ENCODE results near the gene EMSY. TPM values are rescaled to one million over a fixed set of nuclear protein-coding genes. Genes with fewer than 3 reads are reported as not detected.

EMSY gene
- total RNA-seq, 2 experiments from 2014 or later, result 35.7 to 42.4 TPM

GRCh38 chr11:76466666-76467065 is 21.8 kb downstream of the EMSY start:
- H3K4me3 Mint-ChIP-seq, result no peak overlapping the region
- H3K27me3 Mint-ChIP-seq, result no peaks in the 10 kb centered on the region
- peaks cover 3% of the 10 kb centered on the region for H3K4me1 Mint-ChIP-seq
- DNase-seq (no peak), ATAC-seq (ENCODE audit: low read depth) (no peak)
- no peaks in the 10 kb centered on the region for H3K9me3 Mint-ChIP-seq
- peaks cover 35% of the 10 kb centered on the region for H3K36me3 Mint-ChIP-seq
- H3K27ac Mint-ChIP-seq, result no peak overlapping the region
- POLR2A ChIA-PET, result no interaction called here

- ATAC-seq (ENCODE audit: low read depth) (no peak), DNase-seq (no peak)
- POLR2A ChIA-PET, result no interaction called here
- Mint-ChIP-seq H3K4me3 (no peak overlapping the region), H3K4me1 (no peaks in the 10 kb centered on the region), H3K36me3 (peaks cover 32% of the 10 kb centered on the region), H3K27ac (no peak overlapping the region), H3K9me3 (no peaks in the 10 kb centered on the region), H3K27me3 (no peaks in the 10 kb centered on the region)
These were observed 24.3 kb downstream of the EMSY start for GRCh38 chr11:76469141-76469540.

GRCh38 chr11:76471382-76471781 is 26.6 kb downstream of the EMSY start:
- POLR2A ChIA-PET, result no interaction called here

GRCh38 chr11:76480241-76480640 is 35.4 kb downstream of the EMSY start:
- peaks cover 55% of the 10 kb centered on the region for H3K36me3 Mint-ChIP-seq

More at GRCh38 chr11:76471382-76471781, 26.6 kb downstream of the EMSY start:
- no peak for DNase-seq
- no peak overlapping the region for H3K4me3 Mint-ChIP-seq
- no peaks in the 10 kb centered on the region for H3K4me1 Mint-ChIP-seq
- H3K36me3 Mint-ChIP-seq, result peaks cover 33% of the 10 kb centered on the region
- ATAC-seq (ENCODE audit: low read depth), result no peak
- no peaks in the 10 kb centered on the region for H3K9me3 Mint-ChIP-seq
- no peak overlapping the region for H3K27ac Mint-ChIP-seq
- no peaks in the 10 kb centered on the region for H3K27me3 Mint-ChIP-seq

DNA sequence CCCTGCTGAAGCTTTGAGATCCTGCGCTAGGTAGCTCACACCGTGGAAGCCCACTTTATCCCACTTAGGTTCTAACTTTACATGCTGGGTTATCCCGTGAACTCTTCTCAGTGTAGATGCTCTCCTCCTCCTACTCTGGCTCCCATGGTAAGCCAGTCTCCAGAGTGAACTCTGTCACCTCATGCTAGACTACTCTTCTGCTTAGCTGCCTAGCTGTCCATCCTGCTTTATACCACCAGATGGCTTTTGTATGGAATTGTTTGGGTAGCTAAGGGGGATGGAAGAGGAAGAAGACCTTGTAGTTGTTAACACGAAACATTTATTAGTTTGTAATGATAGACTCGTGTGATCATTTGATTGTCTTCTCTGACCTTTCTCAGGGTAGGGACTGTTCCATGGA is 46.8 kb downstream of the EMSY start:
- ATAC-seq (ENCODE audit: low read depth) (no peak), DNase-seq (no peak)
- peaks cover 12% of the 10 kb centered on the region for H3K36me3 Mint-ChIP-seq
- POLR2A ChIA-PET, result no interaction called here
- H3K4me1 Mint-ChIP-seq, result peaks cover 7% of the 10 kb centered on the region
- H3K27ac Mint-ChIP-seq, result no peak overlapping the region
- H3K9me3 Mint-ChIP-seq, result no peaks in the 10 kb centered on the region
- no peaks in the 10 kb centered on the region for H3K27me3 Mint-ChIP-seq
- H3K4me3 Mint-ChIP-seq, result no peak overlapping the region

More at GRCh38 chr11:76480241-76480640, 35.4 kb downstream of the EMSY start:
- H3K9me3 Mint-ChIP-seq, result peaks cover 12% of the 10 kb centered on the region
- DNase-seq, result no peak
- POLR2A ChIA-PET, result no interaction called here
- H3K4me1 Mint-ChIP-seq, result peaks cover 5% of the 10 kb centered on the region
- no peak for ATAC-seq (ENCODE audit: low read depth)
- no peak overlapping the region for H3K4me3 Mint-ChIP-seq
- H3K27ac Mint-ChIP-seq, result no peak overlapping the region
- no peaks in the 10 kb centered on the region for H3K27me3 Mint-ChIP-seq

- no peak overlapping the region for H3K4me3 Mint-ChIP-seq
- H3K27ac Mint-ChIP-seq, result no peak overlapping the region
- H3K36me3 Mint-ChIP-seq, result peaks cover 14% of the 10 kb centered on the region
- H3K9me3 Mint-ChIP-seq, result no peaks in the 10 kb centered on the region
- POLR2A ChIA-PET, result no interaction called here
- no peak for DNase-seq
- no peak for ATAC-seq (ENCODE audit: low read depth)
- no peaks in the 10 kb centered on the region for H3K27me3 Mint-ChIP-seq
- peaks cover 7% of the 10 kb centered on the region for H3K4me1 Mint-ChIP-seq
These were observed 48.2 kb downstream of the EMSY start for GRCh38 chr11:76493040-76493439.

- Mint-ChIP-seq H3K4me3 (no peak overlapping the region), H3K27me3 (no peaks in the 10 kb centered on the region), H3K4me1 (peaks cover 7% of the 10 kb centered on the region), H3K36me3 (peaks cover 15% of the 10 kb centered on the region), H3K9me3 (no peaks in the 10 kb centered on the region), H3K27ac (no peak overlapping the region)
- POLR2A ChIA-PET, result no interaction called here
- no peak for DNase-seq
- no peak for ATAC-seq (ENCODE audit: low read depth)
These were observed 49.1 kb downstream of the EMSY start for GRCh38 chr11:76493626-76494539.

- POLR2A ChIA-PET, result no interaction called here
- Mint-ChIP-seq H3K27me3 (no peaks in the 10 kb centered on the region), H3K27ac (no peak overlapping the region), H3K4me1 (peaks cover 7% of the 10 kb centered on the region), H3K36me3 (peaks cover 16% of the 10 kb centered on the region), H3K9me3 (no peaks in the 10 kb centered on the region), H3K4me3 (no peak overlapping the region)
- ATAC-seq (ENCODE audit: low read depth), result no peak
- DNase-seq, result no peak
These were observed 50.2 kb downstream of the EMSY start for GRCh38 chr11:76495019-76495418.

DNA sequence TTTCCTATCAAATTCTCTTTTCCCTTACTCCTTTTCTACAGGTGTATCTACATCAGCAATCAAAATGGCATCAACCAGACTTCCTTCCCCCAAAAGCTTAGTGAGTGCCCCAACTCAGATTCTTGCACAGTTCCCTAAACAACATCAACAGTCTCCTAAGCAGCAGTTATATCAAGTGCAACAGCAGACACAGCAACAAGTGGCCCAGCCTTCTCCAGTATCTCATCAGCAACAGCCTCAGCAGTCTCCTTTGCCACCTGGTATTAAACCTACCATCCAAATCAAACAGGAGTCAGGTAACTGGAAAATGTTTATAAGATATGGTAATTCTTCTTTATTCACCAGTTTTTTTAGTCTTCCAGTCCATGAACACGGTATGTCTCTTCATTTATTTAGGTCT is 51.4 kb downstream of the EMSY start:
- ATAC-seq (ENCODE audit: low read depth) (no peak), DNase-seq (no peak)
- H3K27me3 Mint-ChIP-seq, result no peaks in the 10 kb centered on the region
- H3K4me3 Mint-ChIP-seq, result no peak overlapping the region
- POLR2A ChIA-PET, result no interaction called here
- peaks cover 7% of the 10 kb centered on the region for H3K4me1 Mint-ChIP-seq
- H3K36me3 Mint-ChIP-seq, result peaks cover 26% of the 10 kb centered on the region
- H3K9me3 Mint-ChIP-seq, result peaks cover 6% of the 10 kb centered on the region
- no peak overlapping the region for H3K27ac Mint-ChIP-seq

- Mint-ChIP-seq H3K27ac (no peak overlapping the region), H3K36me3 (peaks cover 37% of the 10 kb centered on the region), H3K4me3 (no peak overlapping the region), H3K9me3 (peaks cover 10% of the 10 kb centered on the region), H3K4me1 (no peaks in the 10 kb centered on the region), H3K27me3 (no peaks in the 10 kb centered on the region)
- POLR2A ChIA-PET, result no interaction called here
- ATAC-seq (ENCODE audit: low read depth) (no peak), DNase-seq (no peak)
These were observed 56.8 kb downstream of the EMSY start for GRCh38 chr11:76501526-76502202.

DNA sequence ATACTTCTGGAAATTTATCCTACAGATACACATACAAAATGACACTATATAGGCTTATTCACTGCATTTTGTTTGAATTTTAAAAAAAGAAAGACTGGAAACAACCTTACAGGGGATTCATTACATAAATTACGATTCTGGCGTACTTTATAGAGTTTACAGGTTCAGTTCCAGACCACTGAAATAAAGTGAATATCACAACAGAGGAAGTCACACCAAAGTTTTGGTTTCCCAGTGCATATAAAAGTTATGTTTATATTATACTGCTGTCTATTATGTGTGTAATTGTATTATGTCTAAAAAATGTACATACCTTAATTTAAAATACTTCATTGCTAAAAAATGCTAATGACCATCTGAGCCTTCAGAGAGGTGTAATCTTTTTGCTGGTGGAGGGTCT is 62.0 kb downstream of the EMSY start:
- peaks cover 21% of the 10 kb centered on the region for H3K36me3 Mint-ChIP-seq
- ATAC-seq (ENCODE audit: low read depth) (no peak), DNase-seq (no peak)
- no peaks in the 10 kb centered on the region for H3K27me3 Mint-ChIP-seq
- no peak overlapping the region for H3K27ac Mint-ChIP-seq
- POLR2A ChIA-PET, result no interaction called here
- H3K4me3 Mint-ChIP-seq, result no peak overlapping the region
- peaks cover 3% of the 10 kb centered on the region for H3K4me1 Mint-ChIP-seq
- H3K9me3 Mint-ChIP-seq, result peaks cover 2% of the 10 kb centered on the region

GRCh38 chr11:76510060-76511047 is 65.5 kb downstream of the EMSY start:
- Mint-ChIP-seq H3K4me3 (no peak overlapping the region), H3K36me3 (peaks cover 9% of the 10 kb centered on the region), H3K4me1 (peaks cover 3% of the 10 kb centered on the region), H3K9me3 (no peaks in the 10 kb centered on the region), H3K27ac (no peak overlapping the region), H3K27me3 (no peaks in the 10 kb centered on the region)
- no peak for DNase-seq
- POLR2A ChIA-PET, result no interaction called here
- ATAC-seq (ENCODE audit: low read depth), result no peak

Measured in activated naive CD8-positive, alpha-beta T cell treated with anti-CD3 and anti-CD28 coated beads, Interleukin-2, amount 10 ng/mL, durations not matched to agents 7 days and 5 days (primary cell).